Measurements from ENCODE around the gene SAT1. TPM values are rescaled to one million over a fixed set of nuclear protein-coding genes. Genes with fewer than 3 reads are reported as not detected.
A peak's percentile ranks its signal among the peaks of the same experiment; 100 is the strongest.

SAT1 gene
- total and polyA plus RNA-seq, 2 of the 13 experiments (the other 11 are each of a cell fraction or from before 2014, with no cell fraction given): 216 to 1,243 TPM

GRCh38 chrX:23803931-23804381, 21.0 kb downstream of the SAT1 start (continued):
- TF ChIP-seq KDM6A (CRISPR knock-in tag; IDR thresholded peaks at IDR 0.05; ENCODE audit: low read depth): no peak
- no peak for TF ChIP-seq SRSF9 (IDR thresholded peaks at IDR 0.05; ENCODE audit: borderline replicate concordance, insufficient read depth, low read depth, low read length, poor library complexity, severe bottlenecking)
- TF ChIP-seq CEBPB (IDR thresholded peaks at IDR 0.05; ENCODE audit: borderline replicate concordance, low read depth, low read length): peak; percentile 98
- peak; percentile 13 for TF ChIP-seq TEAD3 (CRISPR knock-in tag; optimal IDR thresholded peaks at IDR 0.05; ENCODE audit: borderline replicate concordance)
- peak; percentile 55 for TF ChIP-seq GATAD2A (CRISPR knock-in tag; IDR thresholded peaks at IDR 0.05)
- TF ChIP-seq ELF1 (CRISPR knock-in tag; IDR thresholded peaks at IDR 0.05): no peak
- TF ChIP-seq ZFP36 (IDR thresholded peaks at IDR 0.05; ENCODE audit: borderline replicate concordance, low read depth, low read length, partially characterized antibody): no peak
- TF ChIP-seq POLR2G (IDR thresholded peaks at IDR 0.05; ENCODE audit: low read depth, low read length): no peak
- 0 out of 2 replicates have a peak, but pooled peaks have one; percentile 21 for TF ChIP-seq SALL1 (CRISPR knock-in tag; IDR thresholded peaks at IDR 0.05)
- TF ChIP-seq ZNF549 (CRISPR knock-in tag; IDR thresholded peaks at IDR 0.05): no peak

- DNase-seq (ENCODE audit: low spot score) (no peak), ATAC-seq (no peak), FAIRE-seq (peak; percentile 36)
- Histone ChIP-seq H3K4me1 (ENCODE audit: insufficient read depth, low read length) (peaks cover 46% of the 10 kb centered on the region), H3K4me3 (replicated peaks in 1 of 3; ENCODE audit: insufficient read depth in 1 of 3, low read depth in 2 of 3, low read length in 3 of 3) (no peak overlapping the region), H4K20me1 (ENCODE audit: insufficient read depth, low read length) (no peaks in the 10 kb centered on the region), H3K9ac (ENCODE audit: insufficient read depth, low read depth, low read length) (peak overlapping the region; percentile 29; the same call in 1 of the 2 replicates), H3K27me3 (ENCODE audit: control insufficient read depth in 1 of 2, insufficient read depth in 2 of 2, low read length in 2 of 2) (no peaks in the 10 kb centered on the region), H3K36me3 (replicated peaks in 1 of 2; ENCODE audit: control insufficient read depth in 1 of 2, insufficient read depth in 2 of 2, low read length in 2 of 2) (no peaks in the 10 kb centered on the region), H3K79me2 (ENCODE audit: insufficient read depth, low read length) (no peaks in the 10 kb centered on the region), H3K4me2 (ENCODE audit: low read depth, low read length) (no peak overlapping the region), H3K27ac (ENCODE audit: extremely low read length, insufficient read depth, low read length) (peak overlapping the region; percentile 65), H2AFZ (ENCODE audit: low read length) (no peak overlapping the region), H3K9me3 (ENCODE audit: low read length) (no peaks in the 10 kb centered on the region)
- no TSS peak for BruUV-seq (replicated peaks)
- intact Hi-C loops (cut with micrococcal nuclease; ENCODE audit: unreplicated experiment) (loop anchor here (2.0 kb wide), 1 partner anchor 14 kb away; no protein-coding TSS in a partner anchor), in situ Hi-C loops (cut with HindIII; ENCODE audit: extremely low pct_ligation_motif_present, low pct_unique_long_range_greater_than_20kb) (no loop called here)
- ChIA-PET POLR2A (interaction anchor here (1.3 kb wide), 1 partner anchor 21 kb away, joined by 14 read pairs; the partner anchor contains the start of gene SAT1), CTCF (ENCODE audit: low intra/inter-chr PET ratio, low total read pairs) (no interaction called here)
- WGBS (ENCODE audit: low lambda C conversion rate): 97% methylated on average over 2 of the region's 3 CpGs
- TF ChIP-seq ZNF512B (CRISPR knock-in tag; IDR thresholded peaks at IDR 0.05; ENCODE audit: borderline replicate concordance) (no peak), NR2F1 (CRISPR knock-in tag; IDR thresholded peaks at IDR 0.05) (no peak), ZNF670 (CRISPR knock-in tag; IDR thresholded peaks at IDR 0.05; ENCODE audit: borderline replicate concordance) (no peak), ZBTB26 (CRISPR knock-in tag; IDR thresholded peaks at IDR 0.05; ENCODE audit: borderline replicate concordance) (no peak), ARID5B (CRISPR knock-in tag; IDR thresholded peaks at IDR 0.05) (no peak), FIP1L1 (IDR thresholded peaks at IDR 0.05; ENCODE audit: borderline replicate concordance, insufficient read depth, low read depth, low read length) (no peak)
These were observed 21.6 kb downstream of the SAT1 start for GRCh38 chrX:23804578-23804977.

All from HepG2 (cell line).